ENCODE data around the gene STK32C.

Gene STK32C

GRCh38 chr10:132347211-132347930 lies 39.6 kb upstream of the STK32C start:
- no peak overlapping the region for H3K4me3 ChIP-seq (ENCODE audit: low read length)
- no peak for TF ChIP-seq CTCF (conservative IDR thresholded peaks at IDR 0.05; ENCODE audit: low read depth, low read length)
- DNase-seq (ENCODE audit: low read depth), result no peak

GRCh38 chr10:132346806-132347205 lies 39.1 kb upstream of the STK32C start:
- H3K4me3 ChIP-seq (ENCODE audit: low read length), result no peak overlapping the region
- no peak for DNase-seq (ENCODE audit: low read depth)
- TF ChIP-seq CTCF (conservative IDR thresholded peaks at IDR 0.05; ENCODE audit: low read depth, low read length), result no peak

- H3K4me3 ChIP-seq (ENCODE audit: low read length), result no peak overlapping the region
These were observed 37.6 kb upstream of the STK32C start for GRCh38 chr10:132345345-132345744.

GRCh38 chr10:132344386-132344785 lies 36.6 kb upstream of the STK32C start:
- no peak for TF ChIP-seq CTCF (conservative IDR thresholded peaks at IDR 0.05; ENCODE audit: low read depth, low read length)

More at GRCh38 chr10:132345345-132345744, 37.6 kb upstream of the STK32C start:
- no peak for DNase-seq (ENCODE audit: low read depth)
- no peak for TF ChIP-seq CTCF (conservative IDR thresholded peaks at IDR 0.05; ENCODE audit: low read depth, low read length)

GRCh38 chr10:132342553-132342952 lies 34.8 kb upstream of the STK32C start:
- H3K4me3 ChIP-seq (ENCODE audit: low read length), result no peak overlapping the region
- no peak for TF ChIP-seq CTCF (conservative IDR thresholded peaks at IDR 0.05; ENCODE audit: low read depth, low read length)

More at GRCh38 chr10:132344386-132344785, 36.6 kb upstream of the STK32C start:
- DNase-seq (ENCODE audit: low read depth), result no peak
- no peak overlapping the region for H3K4me3 ChIP-seq (ENCODE audit: low read length)

GRCh38 chr10:132341781-132342180 lies 34.0 kb upstream of the STK32C start:
- H3K4me3 ChIP-seq (ENCODE audit: low read length), result no peak overlapping the region
- no peak for DNase-seq (ENCODE audit: low read depth)
- no peak for TF ChIP-seq CTCF (conservative IDR thresholded peaks at IDR 0.05; ENCODE audit: low read depth, low read length)

More at GRCh38 chr10:132342553-132342952, 34.8 kb upstream of the STK32C start:
- no peak for DNase-seq (ENCODE audit: low read depth)

GRCh38 chr10:132341017-132341416 lies 33.3 kb upstream of the STK32C start:
- no peak for TF ChIP-seq CTCF (conservative IDR thresholded peaks at IDR 0.05; ENCODE audit: low read depth, low read length)
- no peak for DNase-seq (ENCODE audit: low read depth)

More at GRCh38 chr10:132341017-132341416, 33.3 kb upstream of the STK32C start:
- no peak overlapping the region for H3K4me3 ChIP-seq (ENCODE audit: low read length)

Data from retinal pigment epithelial cell (primary cell).